PC-9 (cell line): ENCODE data around the gene BMPR1B. TPM values are rescaled to one million over a fixed set of nuclear protein-coding genes. Genes with fewer than 3 reads are reported as not detected.

ENCODE experiments used
- BruUV-seq: library from RNA; stranded (reverse); fragments of 400-500 nt; replicated peaks from 2 replicates; lab custom pipeline; 2021; lab: Mats Ljungman, UMichigan
- CTCF ChIA-PET: fragments of 300-600 bp; sonication (Branson Sonifier 250); formaldehyde crosslinking; loops from one replicate; lab custom pipeline; 2022; ENCODE audit warnings: antibody characterized with exemption; lab: Charles Lee
- POLR2A ChIA-PET: fragments of 300-600 bp; sonication (Branson Sonifier 250); formaldehyde crosslinking; loops from one replicate; lab custom pipeline; 2022; ENCODE audit warnings: antibody characterized with exemption; ENCODE audit not compliant: unreplicated experiment; lab: Charles Lee
- DNase-seq, 2 experiments: peaks; one replicate each; pipeline versions ENCODE4 v3.0.0 to v3.0.0-alpha.2; 2015 to 2022; ENCODE audit warnings: mixed read lengths in 1 of 2
- H2AFZ ChIP-seq: fragments of 200-600 bp; sonication (generic); 2 replicates; pipeline ENCODE4 v1.8.1; 2017; ENCODE audit warnings: antibody characterized with exemption
- H3F3A ChIP-seq: fragments of 200-600 bp; sonication (generic); 2 replicates; pipeline ENCODE4 v1.8.1; 2017; ENCODE audit warnings: antibody characterized with exemption, mild to moderate bottlenecking, low read depth; ENCODE audit not compliant: insufficient read depth
- H3K27ac ChIP-seq: fragments of 200-600 bp; sonication (generic); 2 replicates; pipeline ENCODE4 v1.6.1; 2016; ENCODE audit warnings: mixed run types
- H3K27me3 ChIP-seq: fragments of 200-600 bp; sonication (generic); 2 replicates; pipeline ENCODE4 v1.6.1; 2016; ENCODE audit warnings: low read depth, mixed run types; ENCODE audit not compliant: insufficient read depth
- H3K36me3 ChIP-seq: fragments of 200-600 bp; sonication (generic); 2 replicates; pipeline ENCODE4 v1.6.1; 2016; ENCODE audit warnings: low read depth, mixed run types
- H3K4me1 ChIP-seq: fragments of 200-600 bp; sonication (generic); replicated peaks from 2 replicates; pipeline ENCODE4 v1.6.1; 2016; ENCODE audit warnings: mixed run types; ENCODE audit not compliant: insufficient read depth
- H3K4me2 ChIP-seq: fragments of 200-600 bp; sonication (generic); 2 replicates; pipeline ENCODE4 v1.6.1; 2017; ENCODE audit warnings: mixed run types
- H3K4me3 ChIP-seq: fragments of 200-600 bp; sonication (generic); 2 replicates; pipeline ENCODE4 v1.6.1; 2016; ENCODE audit warnings: mixed run types
- H3K79me2 ChIP-seq: fragments of 200-600 bp; sonication (generic); 2 replicates; pipeline ENCODE4 v1.6.1; 2017; ENCODE audit warnings: low read depth, mixed run types
- H3K9me2 ChIP-seq: fragments of 200-600 bp; sonication (generic); 2 replicates; pipeline ENCODE4 v1.8.1; 2017; ENCODE audit warnings: mild to moderate bottlenecking; ENCODE audit not compliant: insufficient read depth
- H3K9me3 ChIP-seq: fragments of 200-600 bp; sonication (generic); 2 replicates; pipeline ENCODE4 v1.8.1; 2016; ENCODE audit warnings: low read depth; ENCODE audit not compliant: insufficient read depth
- H4K20me1 ChIP-seq: fragments of 200-600 bp; sonication (generic); 2 replicates; pipeline ENCODE4 v1.8.1; 2017; ENCODE audit not compliant: insufficient read depth
- EZH2 ChIP-seq: fragments of 200-600 bp; sonication (generic); IDR thresholded peaks from 2 replicates; pipeline ENCODE4 v1.8.0; 2017; ENCODE audit warnings: antibody characterized with exemption, low read depth
- intact Hi-C: fragments of 100-400 bp; cut with micrococcal nuclease; formaldehyde crosslinking; loops from one replicate; pipeline ENCODE4 v1.10.0; 2022; ENCODE audit not compliant: unreplicated experiment
- total RNA-seq: library from RNA; stranded (reverse); gene quantifications from 2 replicates; pipeline ENCODE4 v1.2.3, GENCODE V29; 2021
- TF ChIP-seq, protein P1 (sequence below): fragments of 200-600 bp; sonication (generic); conservative IDR thresholded peaks from 2 replicates; pipeline ENCODE4 v1.6.1; 2017; ENCODE audit warnings: mixed run types, antibody characterized with exemption, mild to moderate bottlenecking, moderate library complexity

The BMPR1B gene
- total RNA-seq, 1 experiment from 2014 or later, result 1.1 TPM

- Histone ChIP-seq H3K27me3 (no peaks in the 10 kb centered on the region), H3K9me2 (no peaks in the 10 kb centered on the region), H3K36me3 (no peaks in the 10 kb centered on the region), H2AFZ (no peak overlapping the region), H3K4me2 (no peak overlapping the region), H3K9me3 (no peaks in the 10 kb centered on the region), H3K27ac (no peak overlapping the region), H4K20me1 (no peaks in the 10 kb centered on the region), H3K4me3 (no peak overlapping the region), H3K4me1 (no peaks in the 10 kb centered on the region), H3F3A (no peaks in the 10 kb centered on the region), H3K79me2 (no peaks in the 10 kb centered on the region)
- TF ChIP-seq, protein P1, sequence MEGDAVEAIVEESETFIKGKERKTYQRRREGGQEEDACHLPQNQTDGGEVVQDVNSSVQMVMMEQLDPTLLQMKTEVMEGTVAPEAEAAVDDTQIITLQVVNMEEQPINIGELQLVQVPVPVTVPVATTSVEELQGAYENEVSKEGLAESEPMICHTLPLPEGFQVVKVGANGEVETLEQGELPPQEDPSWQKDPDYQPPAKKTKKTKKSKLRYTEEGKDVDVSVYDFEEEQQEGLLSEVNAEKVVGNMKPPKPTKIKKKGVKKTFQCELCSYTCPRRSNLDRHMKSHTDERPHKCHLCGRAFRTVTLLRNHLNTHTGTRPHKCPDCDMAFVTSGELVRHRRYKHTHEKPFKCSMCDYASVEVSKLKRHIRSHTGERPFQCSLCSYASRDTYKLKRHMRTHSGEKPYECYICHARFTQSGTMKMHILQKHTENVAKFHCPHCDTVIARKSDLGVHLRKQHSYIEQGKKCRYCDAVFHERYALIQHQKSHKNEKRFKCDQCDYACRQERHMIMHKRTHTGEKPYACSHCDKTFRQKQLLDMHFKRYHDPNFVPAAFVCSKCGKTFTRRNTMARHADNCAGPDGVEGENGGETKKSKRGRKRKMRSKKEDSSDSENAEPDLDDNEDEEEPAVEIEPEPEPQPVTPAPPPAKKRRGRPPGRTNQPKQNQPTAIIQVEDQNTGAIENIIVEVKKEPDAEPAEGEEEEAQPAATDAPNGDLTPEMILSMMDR, result no peak
- TF ChIP-seq EZH2, result no peak
- ChIA-PET CTCF (no interaction called here), POLR2A (no interaction called here)
- no peak for DNase-seq
- no TSS peak for BruUV-seq
- intact Hi-C loops, result no loop called here
Measured at GRCh38 chr4:95017305-95018064, 259.7 kb downstream of the BMPR1B start.

GRCh38 chr4:95018785-95019184 lies 261.0 kb downstream of the BMPR1B start:
- ChIA-PET CTCF (no interaction called here), POLR2A (no interaction called here)
- TF ChIP-seq, protein P1, result no peak
- no peak for TF ChIP-seq EZH2
- Histone ChIP-seq H4K20me1 (no peaks in the 10 kb centered on the region), H3K36me3 (no peaks in the 10 kb centered on the region), H2AFZ (no peak overlapping the region), H3K9me3 (no peaks in the 10 kb centered on the region), H3F3A (no peaks in the 10 kb centered on the region), H3K27me3 (no peaks in the 10 kb centered on the region), H3K27ac (no peak overlapping the region), H3K4me2 (no peak overlapping the region), H3K4me3 (no peak overlapping the region), H3K79me2 (no peaks in the 10 kb centered on the region), H3K9me2 (no peaks in the 10 kb centered on the region), H3K4me1 (no peaks in the 10 kb centered on the region)
- intact Hi-C loops, result no loop called here
- no TSS peak for BruUV-seq
- DNase-seq, result no peak

GRCh38 chr4:95020521-95020920 lies 262.8 kb downstream of the BMPR1B start:
- no peaks in the 10 kb centered on the region for H3K9me3 ChIP-seq
- no TSS peak for BruUV-seq
- H3F3A ChIP-seq, result no peaks in the 10 kb centered on the region
- no peaks in the 10 kb centered on the region for H3K79me2 ChIP-seq
- TF ChIP-seq EZH2, result no peak
- TF ChIP-seq, protein P1, result no peak
- H3K27me3 ChIP-seq, result no peaks in the 10 kb centered on the region
- no peaks in the 10 kb centered on the region for H3K9me2 ChIP-seq
- ChIA-PET POLR2A (no interaction called here), CTCF (interaction anchor here (0.6 kb wide), 1 partner anchor 29 kb away, joined by 5 read pairs; no protein-coding TSS in a partner anchor)
- no peak for DNase-seq
- H4K20me1 ChIP-seq, result no peaks in the 10 kb centered on the region
- no peaks in the 10 kb centered on the region for H3K4me1 ChIP-seq
- H2AFZ ChIP-seq, result no peak overlapping the region
- H3K27ac ChIP-seq, result no peak overlapping the region
- H3K36me3 ChIP-seq, result no peaks in the 10 kb centered on the region
- intact Hi-C loops, result no loop called here
- no peak overlapping the region for H3K4me3 ChIP-seq
- no peak overlapping the region for H3K4me2 ChIP-seq
